ENCODE results near the gene KCNJ12.

DNA sequence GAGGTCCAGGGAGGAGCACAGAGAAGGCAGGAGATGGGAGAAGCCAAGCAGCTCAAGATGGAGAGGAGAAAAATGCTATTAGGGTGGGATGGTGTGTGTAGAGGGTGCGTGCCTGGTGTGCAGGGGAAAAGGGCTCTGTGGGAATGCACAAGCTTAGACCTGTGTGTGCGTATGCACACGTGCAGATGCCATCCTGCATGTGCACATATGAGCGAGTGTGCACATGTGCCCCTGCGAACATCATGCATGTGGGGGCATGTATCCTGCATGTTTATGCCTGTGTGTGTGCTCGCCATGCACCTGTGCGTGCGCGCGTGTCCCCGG, 438 bp upstream of the KCNJ12 start:
- TF ChIP-seq POLR2A (IDR thresholded peaks at IDR 0.05; ENCODE audit: low read depth, low read length) (no peak), POLR2AphosphoS5 (IDR thresholded peaks at IDR 0.05; ENCODE audit: low read depth, low read length) (no peak)
